Ovary (tissue), 9 donors: ENCODE measurements around the gene UCK1. TPM values are rescaled to one million over a fixed set of nuclear protein-coding genes. Genes with fewer than 3 reads are reported as not detected.

Experiments
- DNase-seq, 5 donors: peaks; one replicate each; pipeline ENCODE4 v3.0.0-alpha.2; 2019 to 2020
- H3K27ac ChIP-seq, 2 donors: fragments of 200-600 bp; one replicate each; pipeline versions ENCODE4 v1.5.1 to v1.8.0; 2019 to 2022
- H3K27me3 ChIP-seq: fragments of 200-600 bp; one replicate; pipeline ENCODE4 v1.8.0; 2022
- H3K36me3 ChIP-seq: fragments of 200-600 bp; sonication (generic); one replicate; pipeline ENCODE4 v1.5.1; 2019
- H3K4me1 ChIP-seq: one replicate; pipeline ENCODE4 v1.8.1; 2013; ENCODE audit warnings: mild to moderate bottlenecking, moderate library complexity; ENCODE audit not compliant: insufficient read depth
- H3K4me3 ChIP-seq: fragments of 200-600 bp; sonication (generic); one replicate; pipeline ENCODE4 v1.5.1; 2017
- H3K9me3 ChIP-seq, 2 donors: fragments of 200-600 bp in 1 of 2; sonication (generic) in 1 of 2; one replicate each; pipeline versions ENCODE4 v1.5.1 to v1.8.1; 2013 to 2019; ENCODE audit warnings: mild to moderate bottlenecking in 1 of 2, moderate library complexity in 1 of 2
- CTCF ChIP-seq, 3 donors: fragments of 450-650 bp in 2 of 3; fragments of 200-600 bp in 1 of 3; IDR thresholded peaks; one replicate each; pipeline versions ENCODE4 v1.5.1 to v1.8.0; 2016 to 2022; ENCODE audit warnings: antibody characterized with exemption in 3 of 3, mild to moderate bottlenecking in 1 of 3
- EP300 ChIP-seq: sonication (generic); formaldehyde crosslinking; IDR thresholded peaks from one replicate; pipeline ENCODE4 v1.6.1; 2017; ENCODE audit warnings: antibody characterized with exemption
- POLR2A ChIP-seq: fragments of 450-650 bp; IDR thresholded peaks from one replicate; pipeline ENCODE4 v1.6.1; 2017; ENCODE audit warnings: antibody characterized with exemption, mild to moderate bottlenecking, moderate library complexity
- WGBS, 3 donors: extraction: QIAGEN DNeasy Blood & Tissue Kit in 1 of 3; methylation state at CpG; one replicate each; pipeline versions ENCODE4 v1.1.5 to v1.1.7; 2013 to 2017; 5-methylcytosine and 5-hydroxymethylcytosine counted together
- intact Hi-C, 4 donors: fragments of 100-400 bp; cut with DNase I; formaldehyde crosslinking; loops; one replicate each; pipeline versions ENCODE4 v1.11.0 to v1.15.1; 2022 to 2023
- polyA plus RNA-seq, 2 donors: library from polyadenylated mRNA; stranded (reverse); fragments of 200-250 nt in 1 of 2; fragments of 350-450 nt in 1 of 2; fragmentation: Illumina TruSeq in 1 of 2; extraction: RNeasy Lipid Tissue Mini Kit (QIAGEN cat#74804) in 1 of 2; gene quantifications; one replicate each; pipeline ENCODE4 v1.2.3, GENCODE V29; 2013 to 2014
- small RNA-seq: library from RNA; depleted of rRNA; stranded (forward); fragments of <200 nt; gene quantifications from one replicate; pipeline ENCODE3, GENCODE V24; 2016
- total RNA-seq, 7 donors: library from RNA; depleted of rRNA in 2 of 7; stranded (reverse); fragments of >200 nt in 2 of 7; fragmentation: NEBNext Ultra II Directional in 3 of 7; extraction: Animal tissue kit (Norgen Biotek cat#: 25700) in 3 of 7; gene quantifications; one replicate each; pipeline versions ENCODE4 v1.1.0 to v1.2.4, GENCODE V29; 2016 to 2023
- donor health status: DM: no; HTN: no; CAD: no; lungs with moderate emphysema.
- donor health status: DM: no; HTN: no; CAD: no.
- donor health status: Bipolar disorder and iron deficiency.
- donor health status: DM: yes; HTN: yes; CAD: no.
- donor health status: DM: no; HTN: no; CAD: no.
- donor health status: DM: yes; HTN: yes; CAD: no.

Gene UCK1
- total and polyA plus RNA-seq, 9 donors, result 19.8 to 37.9 (median 29.7) TPM

GRCh38 chr9:131475111-131475955, 55.7 kb downstream of the UCK1 start:
- H3K4me3 ChIP-seq, result no peak overlapping the region
- no peak overlapping the region for H3K27ac ChIP-seq
- no peaks in the 10 kb centered on the region for H3K27me3 ChIP-seq
- intact Hi-C loops, result loop anchor here in 3 of 4 donors (5.0 to 10.0 kb wide), 4 partner anchors 71 to 128 kb away; no protein-coding TSS in a partner anchor
- no peaks in the 10 kb centered on the region for H3K9me3 ChIP-seq
- no peaks in the 10 kb centered on the region for H3K36me3 ChIP-seq
- 84 to 91% (median 87%) methylated on average over 46 of the region's 46 CpGs for WGBS, 3 donors
- peak in 1 of 5 donors; percentile 36 for DNase-seq
- no peaks in the 10 kb centered on the region for H3K4me1 ChIP-seq
- TF ChIP-seq EP300 (no peak), CTCF (IDR thresholded peaks at IDR 0.05) (no peak), POLR2A (no peak)

GRCh38 chr9:131474711-131475110, 56.4 kb downstream of the UCK1 start:
- WGBS, 3 donors, result 80 to 84% (median 83%) methylated on average over 16 of the region's 16 CpGs
- TF ChIP-seq CTCF (IDR thresholded peaks at IDR 0.05), result no peak
- TF ChIP-seq POLR2A, result no peak
- TF ChIP-seq EP300, result no peak
- H3K36me3 ChIP-seq, result no peaks in the 10 kb centered on the region
- no peaks in the 10 kb centered on the region for H3K9me3 ChIP-seq
- intact Hi-C loops, result loop anchor here in 3 of 4 donors (5.0 to 10.0 kb wide), 4 partner anchors 70 to 127 kb away; no protein-coding TSS in a partner anchor
- H3K4me1 ChIP-seq, result no peaks in the 10 kb centered on the region
- H3K27me3 ChIP-seq, result no peaks in the 10 kb centered on the region
- no peak overlapping the region for H3K27ac ChIP-seq
- no peak overlapping the region for H3K4me3 ChIP-seq
- DNase-seq, result peak in 1 of 5 donors; percentile 39

- TF ChIP-seq CTCF (IDR thresholded peaks at IDR 0.05) (no peak), POLR2A (no peak), EP300 (no peak)
- H3K27ac ChIP-seq, result no peak overlapping the region
- H3K27me3 ChIP-seq, result no peaks in the 10 kb centered on the region
- intact Hi-C loops, result loop anchor here in 1 of 4 donors (10.0 kb wide), 2 partner anchors 69 to 119 kb away; no protein-coding TSS in a partner anchor
- H3K4me1 ChIP-seq, result no peaks in the 10 kb centered on the region
- no peaks in the 10 kb centered on the region for H3K9me3 ChIP-seq
- H3K4me3 ChIP-seq, result no peak overlapping the region
- WGBS, 3 donors, result 72 to 82% (median 72%) methylated on average over 10 of the region's 10 CpGs
- peak in 1 of 5 donors; percentile 21 for DNase-seq
- no peaks in the 10 kb centered on the region for H3K36me3 ChIP-seq
Observed at GRCh38 chr9:131473891-131474290, 57.2 kb downstream of the UCK1 start.

Small RNA genes lying within 50 kb of the gene (small RNA-seq; reads per million reads assigned to genes)
- gene SNORD62A, result not detected
- gene SNORD62B, result 0.20 reads per million

Other genes starting within 250 kb of the UCK1 start
- gene PLPP7, start 241.5 kb downstream of the UCK1 start, total RNA-seq, result 10 to 100 TPM in 4 of 7 donors, 1 to 10 TPM in 3; 7.6 to 12.0 (median 11.0) TPM
- 10 to 100 TPM in 1 of 2 donors, 1 to 10 TPM in 1; 3.6 to 11.8 TPM for gene PLPP7, start 241.5 kb downstream of the UCK1 start, polyA plus RNA-seq
- gene PRRC2B, start 137.2 kb downstream of the UCK1 start, total RNA-seq, result 100 to 1,000 TPM in 6 of 7 donors, 10 to 100 TPM in 1; 97.6 to 319 (median 244) TPM
- 100 to 1,000 TPM in 1 of 2 donors, 10 to 100 TPM in 1; 86.7 to 182 TPM for gene PRRC2B, start 137.2 kb downstream of the UCK1 start, polyA plus RNA-seq
- 10 to 100 TPM; 21.0 to 30.8 (median 26.4) TPM for gene POMT1, start 28.3 kb downstream of the UCK1 start, total RNA-seq
- 10 to 100 TPM; 14.6 to 25.1 TPM for gene POMT1, start 28.3 kb downstream of the UCK1 start, polyA plus RNA-seq
- gene PRRT1B, start 14.3 kb upstream of the UCK1 start, total RNA-seq, result 1 to 10 TPM in 1 of 7 donors, under 1 TPM in 1, not detected in 5; 0.61 to 4.1 TPM
- gene PRRT1B, start 14.3 kb upstream of the UCK1 start, polyA plus RNA-seq, result not detected
- 10 to 100 TPM; 17.0 to 64.4 (median 37.2) TPM for gene RAPGEF1, start 208.8 kb upstream of the UCK1 start, total RNA-seq
- gene RAPGEF1, start 208.8 kb upstream of the UCK1 start, polyA plus RNA-seq, result 10 to 100 TPM; 23.6 to 33.8 TPM